GM21737 (cell line): ENCODE measurements around the gene GLIS2.
"Not testable (repeated sequence)": the region's sequence is repeated elsewhere in the genome, so short reads cannot be mapped to it uniquely, and the experiment has no call there.

Experiments
- ATAC-seq: cut with Tn5 transposase; IDR thresholded peaks from one replicate; pipeline ENCODE4 v1.9.1; 2021; ENCODE audit warnings: mild to moderate bottlenecking, moderate library complexity; ENCODE audit not compliant: unreplicated experiment

The GLIS2 gene

DNA sequence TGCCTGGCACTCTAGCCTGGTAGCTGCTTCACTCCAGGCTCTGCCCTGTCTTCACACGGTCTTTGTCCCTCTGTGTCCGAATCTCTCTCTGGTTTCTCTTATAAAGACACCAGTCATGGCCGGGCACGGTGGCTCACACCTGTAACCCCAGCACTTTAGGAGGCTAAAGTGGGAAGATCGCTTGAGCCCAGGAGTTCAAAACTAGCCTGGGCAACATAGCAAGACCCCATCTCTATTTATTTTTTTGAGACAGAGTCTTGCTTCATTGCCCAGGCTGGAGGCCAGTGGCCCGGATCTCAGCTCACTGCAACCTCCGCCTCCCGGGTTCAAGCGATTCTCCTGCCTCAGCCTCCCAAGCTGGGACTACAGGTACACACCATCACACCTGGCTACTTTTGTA lies 17.8 kb downstream of the GLIS2 start:
- ATAC-seq = not testable (repeated sequence)

DNA sequence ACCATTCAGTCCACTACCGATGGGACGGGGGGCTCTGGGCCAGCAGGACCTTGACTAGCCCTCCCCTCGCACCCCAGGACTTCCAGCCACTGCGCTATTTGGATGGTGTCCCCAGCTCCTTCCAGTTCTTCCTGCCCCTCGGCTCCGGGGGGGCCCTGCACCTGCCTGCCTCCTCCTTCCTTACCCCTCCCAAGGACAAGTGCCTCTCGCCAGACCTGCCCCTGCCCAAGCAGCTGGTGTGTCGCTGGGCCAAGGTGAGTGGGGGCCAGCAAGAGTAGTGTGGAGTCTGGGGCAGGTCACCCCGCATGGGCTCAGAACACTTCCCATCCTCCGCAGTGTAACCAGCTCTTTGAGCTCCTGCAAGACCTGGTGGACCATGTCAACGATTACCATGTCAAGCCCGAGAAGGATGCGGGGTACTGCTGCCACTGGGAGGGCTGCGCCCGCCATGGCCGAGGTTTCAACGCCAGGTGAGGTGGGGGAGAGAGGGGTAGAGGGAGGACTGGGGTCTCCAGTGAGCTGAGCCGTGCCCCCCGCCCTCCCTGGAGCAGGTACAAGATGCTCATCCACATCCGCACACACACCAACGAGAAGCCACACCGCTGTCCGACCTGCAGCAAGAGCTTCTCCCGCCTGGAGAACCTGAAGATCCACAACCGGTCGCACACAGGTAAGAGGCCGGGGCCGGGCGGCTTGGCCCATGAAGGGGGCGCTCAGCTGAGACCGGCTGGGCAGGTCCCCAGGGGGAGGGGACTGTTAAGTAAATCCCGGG lies 19.0 kb downstream of the GLIS2 start:
- ATAC-seq = no peak

DNA sequence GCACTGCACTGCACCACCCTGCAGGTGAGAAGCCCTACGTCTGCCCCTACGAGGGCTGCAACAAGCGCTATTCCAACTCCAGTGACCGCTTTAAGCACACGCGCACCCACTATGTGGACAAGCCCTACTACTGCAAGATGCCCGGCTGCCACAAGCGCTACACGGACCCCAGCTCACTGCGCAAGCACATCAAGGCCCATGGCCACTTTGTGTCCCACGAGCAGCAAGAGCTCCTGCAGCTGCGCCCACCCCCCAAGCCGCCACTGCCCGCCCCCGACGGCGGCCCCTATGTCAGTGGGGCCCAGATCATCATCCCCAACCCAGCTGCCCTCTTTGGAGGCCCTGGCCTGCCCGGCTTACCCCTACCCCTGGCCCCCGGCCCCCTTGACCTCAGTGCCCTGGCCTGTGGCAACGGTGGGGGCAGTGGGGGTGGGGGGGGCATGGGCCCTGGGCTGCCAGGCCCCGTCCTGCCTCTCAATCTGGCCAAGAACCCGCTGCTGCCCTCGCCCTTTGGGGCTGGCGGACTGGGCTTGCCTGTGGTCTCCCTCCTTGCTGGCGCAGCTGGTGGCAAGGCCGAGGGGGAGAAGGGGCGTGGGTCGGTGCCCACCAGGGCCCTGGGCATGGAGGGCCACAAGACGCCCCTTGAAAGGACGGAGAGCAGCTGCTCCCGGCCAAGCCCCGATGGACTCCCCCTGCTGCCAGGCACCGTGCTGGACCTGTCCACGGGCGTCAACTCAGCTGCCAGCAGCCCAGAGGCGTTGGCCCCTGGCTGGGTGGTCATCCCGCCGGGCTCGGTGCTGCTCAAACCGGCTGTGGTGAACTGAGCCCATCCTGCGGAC lies 21.1 kb downstream of the GLIS2 start:
- no peak for ATAC-seq

DNA sequence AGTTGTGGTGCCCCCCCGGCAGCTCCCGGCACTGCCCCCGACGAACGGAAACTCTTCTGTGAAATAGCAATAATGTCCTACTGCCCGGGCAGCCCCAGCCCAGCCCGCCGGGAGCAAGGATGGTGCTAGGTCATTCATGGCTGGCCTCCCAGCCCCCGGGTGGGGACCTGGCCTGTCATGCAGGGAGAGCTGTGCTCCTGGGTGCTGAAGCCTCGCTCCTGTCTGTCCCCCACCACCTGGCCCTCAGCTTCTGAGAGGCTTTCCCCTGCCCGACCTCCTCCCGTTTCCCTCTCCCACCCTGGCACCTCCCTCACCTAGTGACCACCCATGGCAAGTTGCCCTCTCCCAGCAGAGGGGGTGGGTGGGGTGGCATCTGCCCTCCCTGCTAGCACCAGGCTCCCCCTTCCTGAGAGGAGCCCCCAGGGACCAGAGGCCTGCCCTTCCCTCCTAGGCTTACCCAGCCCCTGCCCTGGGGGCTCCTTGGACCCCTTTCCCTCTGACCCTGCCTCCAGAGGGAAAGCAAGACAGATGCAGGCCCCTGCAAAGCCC lies 21.7 kb downstream of the GLIS2 start:
- no peak for ATAC-seq

DNA sequence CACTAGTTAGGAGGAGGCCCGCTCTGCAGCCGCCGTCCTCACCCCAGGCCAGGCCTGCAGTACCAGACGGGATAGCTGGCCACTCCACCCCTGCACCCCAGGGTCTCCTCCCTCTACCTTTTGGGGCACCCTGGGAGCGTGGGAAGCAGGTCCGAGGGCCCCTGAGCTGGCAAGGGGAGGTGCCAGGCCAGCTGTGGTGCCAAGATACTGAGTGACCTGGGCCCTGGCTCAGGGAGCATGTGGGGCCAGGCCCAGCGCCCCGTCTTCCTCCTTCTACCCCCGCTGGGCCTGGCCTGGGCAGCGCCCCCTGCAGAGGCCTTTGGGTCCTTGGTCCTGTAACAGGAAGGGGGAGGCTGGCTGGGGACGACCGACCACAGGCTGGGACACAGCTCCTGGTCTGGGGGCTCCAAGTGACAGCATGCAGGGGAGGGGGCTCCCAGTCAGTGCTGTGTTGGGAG lies 22.3 kb downstream of the GLIS2 start:
- ATAC-seq = no peak

DNA sequence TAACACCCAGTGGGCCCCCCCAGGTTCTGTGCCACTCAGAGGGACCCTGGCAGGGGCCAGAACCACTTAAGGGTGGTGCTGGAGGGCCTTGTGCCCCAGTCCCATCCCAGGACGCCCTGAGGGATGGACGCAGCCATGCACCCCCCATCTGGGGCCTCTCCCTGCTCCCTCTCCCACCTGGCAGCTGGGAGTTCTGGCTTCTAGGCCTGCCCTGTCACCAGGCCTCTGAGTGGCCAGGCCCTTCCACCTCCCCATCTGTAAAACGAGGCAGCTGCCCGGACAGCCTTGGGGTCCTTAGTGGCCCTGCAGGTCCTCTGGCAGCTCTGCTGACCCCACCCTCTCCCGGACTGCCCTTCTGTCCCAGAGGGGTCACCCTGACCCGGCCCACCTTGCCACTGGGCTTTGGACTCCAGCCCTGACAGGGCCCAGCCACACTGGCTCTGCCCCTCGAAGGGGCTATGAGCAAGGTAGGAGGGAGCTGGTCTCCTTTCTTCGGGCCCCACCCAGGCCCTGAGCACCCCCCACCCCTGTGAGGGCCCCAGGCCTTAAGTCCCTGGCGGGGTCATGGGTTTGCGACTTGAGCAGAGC lies 22.9 kb downstream of the GLIS2 start:
- ATAC-seq = no peak

DNA sequence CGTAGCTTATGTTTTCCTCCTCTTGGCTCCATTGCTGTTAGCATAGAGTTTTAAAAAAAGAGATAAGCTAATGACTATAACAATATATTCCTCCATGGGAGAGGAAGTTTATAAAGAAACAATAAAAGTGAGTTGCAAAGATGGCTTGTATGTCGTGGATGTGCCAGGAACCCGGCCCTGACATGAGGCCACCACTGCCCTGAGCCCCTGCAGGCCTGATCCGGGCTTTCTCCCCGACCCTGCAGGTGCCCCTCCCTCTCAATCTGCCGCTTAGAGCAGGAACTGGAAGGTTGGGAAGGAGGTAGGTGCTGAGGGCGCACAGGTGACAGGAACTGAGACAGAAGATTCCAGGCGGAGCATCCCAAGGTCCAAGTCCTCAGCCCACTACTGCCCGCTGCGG lies 23.6 kb downstream of the GLIS2 start:
- ATAC-seq = no peak

DNA sequence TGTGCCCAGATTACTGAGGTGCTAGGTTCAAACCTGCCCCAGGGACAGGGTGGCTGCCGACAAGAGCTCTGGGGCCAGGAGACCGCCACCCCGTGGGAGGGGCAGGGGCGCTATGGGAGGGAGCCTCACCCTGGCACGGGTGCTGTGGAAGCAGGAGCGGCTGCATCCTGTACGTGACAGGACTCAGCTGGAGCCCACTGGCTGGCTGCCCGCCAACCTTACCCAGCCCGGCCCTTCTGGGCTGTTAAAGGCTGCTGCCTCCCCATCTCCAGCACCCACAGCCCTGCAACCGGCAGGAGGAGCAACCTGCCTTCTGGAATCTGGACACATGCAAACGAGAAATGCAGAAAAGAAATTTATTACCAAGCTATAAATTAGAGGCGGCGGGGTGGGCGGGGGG lies 24.0 kb downstream of the GLIS2 start:
- ATAC-seq = no peak

DNA sequence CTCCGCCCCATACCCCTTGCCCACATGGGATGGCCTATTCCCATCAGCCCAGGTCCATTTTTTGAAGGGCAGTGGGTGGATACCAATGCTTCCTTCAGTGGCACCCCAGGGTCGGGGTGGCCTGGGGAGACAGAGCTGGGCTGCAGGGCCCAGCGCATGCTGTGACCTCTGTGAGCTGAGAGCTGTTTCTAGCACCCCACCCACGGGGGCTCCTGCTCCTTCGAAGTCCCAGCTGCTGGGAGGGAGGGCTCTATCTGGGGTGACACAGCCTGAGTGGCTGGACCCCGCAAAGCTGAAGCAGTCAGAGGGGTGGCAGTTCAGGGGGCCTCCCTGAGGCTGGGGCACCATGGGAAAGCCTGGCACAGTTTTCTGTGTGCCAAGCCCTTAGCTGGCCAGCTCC lies 24.6 kb downstream of the GLIS2 start:
- no peak for ATAC-seq

DNA sequence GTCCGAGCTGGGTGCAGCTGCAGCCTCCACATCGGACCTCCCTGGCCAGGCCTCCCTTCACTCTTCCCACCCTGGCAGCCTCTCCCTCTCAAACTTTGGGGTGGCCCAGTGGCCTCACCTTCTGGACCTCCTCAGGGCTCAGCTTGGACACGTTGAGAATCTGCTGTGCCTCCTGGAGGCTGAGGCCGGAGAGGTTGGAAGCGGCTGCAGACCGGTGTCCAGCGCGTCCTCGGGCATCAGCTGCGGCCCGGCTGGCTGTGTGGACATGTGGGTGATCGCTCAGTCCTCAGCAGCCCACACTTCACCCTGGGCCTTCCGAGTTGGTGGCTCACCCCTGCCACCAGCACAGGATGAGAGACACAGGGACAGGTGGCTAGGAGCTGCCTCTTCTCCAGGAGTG lies 25.4 kb downstream of the GLIS2 start:
- ATAC-seq = no peak

DNA sequence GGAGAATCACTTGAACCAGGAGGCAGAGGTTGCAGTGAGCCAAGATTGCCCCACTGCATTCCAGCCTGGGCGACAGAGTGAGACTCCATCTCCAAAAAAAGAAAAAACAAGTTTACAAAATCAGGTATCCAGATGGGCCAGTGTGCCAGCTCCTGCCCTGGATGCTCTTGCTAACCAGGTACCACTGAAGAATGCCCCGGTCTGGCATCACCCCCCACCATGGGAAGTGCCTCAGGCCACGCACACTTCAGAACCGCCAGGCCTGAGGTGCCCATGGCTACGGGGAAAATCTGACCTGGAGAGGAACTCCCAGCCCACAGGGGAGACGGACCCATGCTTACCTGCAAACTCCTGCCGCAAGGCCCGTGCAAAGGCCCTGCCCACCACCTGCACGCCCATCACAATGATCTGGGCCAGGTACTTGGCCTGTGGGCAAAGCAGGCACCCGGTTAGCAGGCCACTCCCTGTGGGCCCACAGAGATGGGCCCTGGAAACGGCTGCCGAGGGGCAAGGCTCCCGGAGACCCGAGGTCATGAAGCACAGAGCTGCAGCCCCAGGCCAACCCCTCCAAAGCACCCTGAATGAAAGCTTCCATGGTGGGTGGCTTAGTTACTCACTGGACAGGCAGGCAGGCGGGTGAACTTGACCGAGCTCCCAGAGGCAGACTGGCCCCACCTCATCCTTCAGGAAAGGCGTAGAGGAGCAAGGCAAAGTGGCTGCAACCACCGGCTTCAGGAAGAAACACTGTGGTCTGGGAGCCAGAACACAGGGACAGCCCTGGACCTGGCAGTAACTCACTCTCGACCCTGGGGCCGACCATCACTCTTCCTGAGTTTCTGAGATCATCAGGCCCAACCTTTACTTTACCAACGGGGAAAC lies 27.2 kb downstream of the GLIS2 start:
- ATAC-seq = no peak

DNA sequence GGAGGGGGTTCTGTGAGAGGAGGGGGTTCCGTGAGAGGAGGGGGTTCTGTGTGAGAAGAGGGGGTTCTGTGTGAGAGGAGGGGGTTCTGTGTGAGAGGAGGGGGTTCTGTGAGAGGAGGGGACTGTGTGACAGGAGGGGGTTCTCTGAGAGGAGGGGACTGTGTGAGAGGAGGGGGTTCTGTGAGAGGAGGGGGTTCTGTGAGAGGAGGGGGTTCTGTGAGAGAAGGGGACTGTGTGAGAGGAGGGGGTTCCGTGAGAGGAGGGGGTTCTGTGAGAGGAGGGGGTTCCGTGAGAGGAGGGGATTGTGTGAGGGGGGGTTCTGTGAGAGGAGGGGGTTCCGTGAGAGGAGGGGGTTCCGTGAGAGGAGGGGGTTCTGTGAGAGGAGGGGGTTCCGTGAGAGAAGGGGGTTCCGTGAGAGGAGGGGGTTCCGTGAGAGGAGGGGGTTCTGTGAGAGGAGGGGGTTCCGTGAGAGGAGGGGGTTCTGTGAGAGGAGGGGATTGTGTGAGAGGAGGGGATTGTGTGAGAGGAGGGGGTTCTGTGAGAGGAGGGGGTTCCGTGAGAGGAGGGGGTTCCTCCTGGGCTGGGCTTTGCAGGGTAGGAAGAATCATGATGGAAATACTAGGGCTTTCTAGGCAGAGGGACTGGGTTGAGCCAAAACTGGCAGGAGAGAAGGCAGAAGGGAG lies 28.6 kb downstream of the GLIS2 start:
- ATAC-seq = not testable (repeated sequence)

DNA sequence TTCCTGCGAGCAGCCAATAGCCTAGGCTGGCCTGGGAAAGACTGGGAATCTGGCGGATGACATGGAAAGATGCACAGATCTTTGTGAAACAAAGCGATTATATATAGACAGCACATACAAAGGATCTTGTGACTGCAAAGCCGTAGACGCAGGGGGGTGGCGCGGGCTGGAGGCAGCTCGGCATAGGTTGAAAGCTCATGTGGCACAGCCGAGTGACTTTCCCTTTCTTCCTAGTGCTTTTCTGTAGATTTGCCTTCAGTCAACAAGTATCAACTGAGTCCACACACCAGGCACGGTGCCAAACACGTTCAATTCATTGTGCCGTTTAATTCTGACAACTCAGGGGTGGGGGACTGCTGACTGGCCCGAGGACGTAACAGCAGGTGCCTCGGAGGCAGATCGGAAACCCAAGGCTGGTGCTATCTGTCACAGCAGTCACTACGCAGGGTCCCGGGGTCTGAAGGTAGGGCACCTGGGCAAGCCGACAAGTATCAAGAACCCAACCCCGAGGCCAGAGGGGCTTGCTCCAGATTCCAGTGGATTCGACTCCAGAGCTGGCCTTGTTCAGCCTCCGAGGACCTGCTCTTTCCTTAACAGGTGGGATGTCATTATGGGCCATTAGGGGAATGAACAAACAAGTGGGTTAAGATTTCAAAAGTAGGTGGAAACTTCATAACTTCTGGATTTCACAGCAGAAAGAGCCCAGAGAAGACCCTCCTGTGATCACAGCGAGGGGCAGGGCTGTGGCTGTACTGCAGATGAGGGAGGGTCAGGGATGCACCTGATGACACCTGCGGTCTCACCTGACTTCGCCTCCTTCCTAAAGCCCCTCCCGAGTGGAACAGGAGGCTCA lies 29.3 kb downstream of the GLIS2 start:
- no peak for ATAC-seq

DNA sequence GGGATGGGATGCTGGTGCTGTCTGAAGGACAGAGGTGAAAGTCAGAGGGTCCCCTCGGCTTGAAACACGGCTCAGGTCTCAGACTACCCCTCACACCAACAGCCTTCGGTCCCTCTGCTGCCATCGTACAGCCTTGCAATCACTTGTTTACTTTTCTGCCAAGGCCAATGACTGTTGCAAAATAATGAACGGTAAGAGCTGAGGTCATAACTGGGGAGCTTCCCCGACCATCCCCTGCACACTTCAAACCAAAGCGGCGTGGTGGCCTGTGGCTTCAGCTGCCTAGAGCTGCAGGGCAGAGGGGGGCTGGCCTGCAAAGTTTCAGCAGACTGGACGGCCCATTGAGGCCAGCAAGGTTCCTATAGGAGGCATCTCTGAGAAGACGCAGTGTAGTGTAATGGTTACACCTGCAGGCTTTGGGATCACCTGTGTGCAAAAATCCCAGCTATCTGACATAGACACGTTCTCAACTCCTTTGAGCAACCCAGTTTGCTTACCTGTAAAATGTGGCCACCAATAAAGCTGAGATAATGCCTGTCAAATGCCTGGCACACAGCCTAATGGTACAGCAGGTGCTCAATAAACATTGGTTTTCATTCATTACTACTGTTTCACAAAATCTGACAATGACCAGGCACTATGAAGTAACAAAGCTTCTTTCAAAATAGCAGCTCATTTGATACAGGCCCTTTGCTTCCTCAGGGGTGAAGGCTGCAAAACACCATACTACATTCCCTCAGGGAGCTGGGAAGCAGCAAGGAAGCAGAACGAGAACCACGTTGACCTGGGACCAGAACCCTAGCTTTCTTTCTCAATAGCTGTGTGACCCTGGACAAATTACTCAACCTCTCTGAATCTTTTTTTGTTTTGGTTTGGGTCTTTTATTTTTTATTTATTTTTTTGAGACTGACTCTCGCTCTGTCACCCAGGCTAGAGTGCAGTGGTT lies 30.2 kb downstream of the GLIS2 start:
- no peak for ATAC-seq

DNA sequence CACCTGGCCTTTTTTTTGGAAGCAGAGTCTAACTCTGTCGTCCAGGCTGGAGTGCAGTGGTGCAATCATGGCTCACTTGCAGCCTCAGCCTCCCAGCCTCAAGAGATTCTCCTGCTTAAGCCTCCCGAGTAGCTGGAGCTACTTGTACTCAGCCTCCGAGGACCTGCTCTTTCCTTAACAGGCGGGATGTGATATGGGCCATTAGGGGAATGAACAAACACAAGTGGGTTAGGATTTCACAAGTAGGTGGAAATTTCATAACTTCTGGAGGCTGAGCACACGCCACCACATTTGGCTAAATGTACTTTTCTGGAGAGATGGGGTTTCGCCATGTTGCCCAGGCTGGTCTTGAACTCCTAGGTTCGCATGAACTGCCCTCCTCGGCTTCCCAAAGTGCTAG lies 31.1 kb downstream of the GLIS2 start:
- ATAC-seq = no peak

DNA sequence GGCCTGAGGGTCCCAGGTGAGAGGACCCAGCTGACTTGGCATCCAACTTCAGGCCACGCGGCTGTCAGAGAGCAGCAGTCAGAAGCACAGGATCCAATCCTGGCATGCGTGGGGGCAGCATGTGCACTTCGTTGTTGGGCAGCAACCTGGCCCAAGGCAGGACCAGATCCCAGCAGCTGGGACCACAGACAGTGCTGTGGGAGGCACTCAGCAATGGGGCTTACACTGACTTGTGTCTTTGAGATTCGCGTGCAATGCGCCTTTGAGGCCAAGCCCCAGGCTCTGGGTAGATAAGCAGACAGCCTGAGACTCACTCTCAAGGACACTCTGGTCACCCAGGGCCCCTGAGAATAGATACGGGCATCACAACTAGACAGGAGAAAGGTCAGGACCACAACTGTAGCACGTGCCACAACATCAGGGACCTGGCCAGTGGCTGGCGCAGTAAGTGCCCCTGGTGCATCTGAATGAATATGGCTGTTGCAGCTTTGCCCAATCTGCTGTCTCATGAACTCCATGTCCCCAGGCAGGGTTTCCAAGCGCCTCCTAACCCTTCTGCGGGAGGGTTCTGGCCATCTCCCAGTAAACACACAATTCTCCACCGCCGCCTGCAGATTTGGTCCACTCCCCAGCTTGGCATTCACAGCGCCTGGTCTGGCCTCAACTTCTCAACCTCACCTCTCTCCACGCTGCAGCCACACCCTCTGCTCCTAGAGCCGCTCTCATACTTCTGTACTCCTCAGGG lies 32.1 kb downstream of the GLIS2 start:
- ATAC-seq = no peak

DNA sequence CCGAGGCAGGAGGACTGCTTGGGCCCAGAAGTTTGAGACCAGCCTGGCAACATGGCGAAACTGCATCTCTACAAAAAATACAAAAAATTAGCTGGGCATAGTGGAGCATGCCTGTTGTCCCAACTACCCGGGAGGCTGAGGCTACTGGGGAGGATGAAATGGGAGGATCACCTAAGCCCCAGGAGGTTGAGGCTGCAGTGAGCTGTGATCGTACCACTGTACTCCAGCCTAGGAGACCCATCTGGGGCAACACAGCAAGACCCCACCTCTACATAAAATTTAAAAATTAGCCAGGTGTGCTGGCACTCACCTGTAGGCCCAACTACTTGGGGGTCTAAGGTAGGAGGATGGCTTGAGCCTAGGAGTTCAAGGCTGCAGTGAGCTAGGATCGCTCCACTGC lies 33.5 kb downstream of the GLIS2 start:
- no peak for ATAC-seq
